Jurkat, Clone E6-1 (cell line): ENCODE data around the gene IL16.

ENCODE experiments used
- DNase-seq: peaks from one replicate; pipeline ENCODE4 v3.0.0-alpha.2; 2011; ENCODE audit warnings: low read depth, low spot score
- H3K4me3 ChIP-seq: 2 replicates; pipeline ENCODE4 v1.5.1; 2011; ENCODE audit warnings: mild to moderate bottlenecking, low read length, control low read depth, moderate library complexity

IL16 gene

GRCh38 chr15:81281766-81282605, 85.3 kb downstream of the IL16 start:
- DNase-seq, result no peak
- no peak overlapping the region for H3K4me3 ChIP-seq

- no peak overlapping the region for H3K4me3 ChIP-seq
- DNase-seq, result no peak
Observed at GRCh38 chr15:81282606-81282895, 85.9 kb downstream of the IL16 start.

GRCh38 chr15:81282911-81283310, 86.2 kb downstream of the IL16 start:
- no peak overlapping the region for H3K4me3 ChIP-seq
- DNase-seq, result no peak

- no peak overlapping the region for H3K4me3 ChIP-seq
Observed at GRCh38 chr15:81284256-81285031, 87.8 kb downstream of the IL16 start.

GRCh38 chr15:81285461-81285860, 88.8 kb downstream of the IL16 start:
- DNase-seq, result no peak
- H3K4me3 ChIP-seq, result no peak overlapping the region

More at GRCh38 chr15:81284256-81285031, 87.8 kb downstream of the IL16 start:
- DNase-seq, result no peak

GRCh38 chr15:81286621-81287121, 90.0 kb downstream of the IL16 start:
- no peak overlapping the region for H3K4me3 ChIP-seq
- DNase-seq, result no peak

- H3K4me3 ChIP-seq, result no peak overlapping the region
- DNase-seq, result no peak
Observed at GRCh38 chr15:81288040-81288439, 91.4 kb downstream of the IL16 start.

- DNase-seq, result no peak
- no peak overlapping the region for H3K4me3 ChIP-seq
Observed at GRCh38 chr15:81288616-81289015, 91.9 kb downstream of the IL16 start.

GRCh38 chr15:81289910-81290309, 93.2 kb downstream of the IL16 start:
- DNase-seq, result no peak

GRCh38 chr15:81291916-81292522, 95.3 kb downstream of the IL16 start:
- no peak overlapping the region for H3K4me3 ChIP-seq
- no peak for DNase-seq

More at GRCh38 chr15:81289910-81290309, 93.2 kb downstream of the IL16 start:
- H3K4me3 ChIP-seq, result no peak overlapping the region

- DNase-seq, result no peak
Observed at GRCh38 chr15:81292523-81293001, 95.9 kb downstream of the IL16 start.

GRCh38 chr15:81293728-81294515, 97.2 kb downstream of the IL16 start:
- DNase-seq, result peak; percentile 96
- peak overlapping the region; percentile 43 for H3K4me3 ChIP-seq

More at GRCh38 chr15:81292523-81293001, 95.9 kb downstream of the IL16 start:
- no peak overlapping the region for H3K4me3 ChIP-seq

GRCh38 chr15:81294516-81294880, 97.8 kb downstream of the IL16 start:
- peak overlapping the region; percentile 43 for H3K4me3 ChIP-seq
- DNase-seq, result no peak

- no peak for DNase-seq
Observed at GRCh38 chr15:81295486-81296121, 98.9 kb downstream of the IL16 start.

GRCh38 chr15:81296186-81296585, 99.5 kb downstream of the IL16 start:
- no peak for DNase-seq
- H3K4me3 ChIP-seq, result peak overlapping the region; percentile 50

More at GRCh38 chr15:81295486-81296121, 98.9 kb downstream of the IL16 start:
- H3K4me3 ChIP-seq, result peak overlapping the region; percentile 50; the same call in 1 of the 2 replicates

GRCh38 chr15:81296673-81297072, 100.0 kb downstream of the IL16 start:
- H3K4me3 ChIP-seq, result peak overlapping the region; percentile 50
- peak; percentile 95 for DNase-seq

- DNase-seq, result no peak
- H3K4me3 ChIP-seq, result peak overlapping the region; percentile 50
Observed at GRCh38 chr15:81297147-81297572, 100.5 kb downstream of the IL16 start.
